ENCODE data around the gene ANKRD42. TPM values are rescaled to one million over a fixed set of nuclear protein-coding genes. Genes with fewer than 3 reads are reported as not detected.

Gene ANKRD42
- total RNA-seq, 2 donors from 2014 or later, result 8.0 to 8.2 TPM

GRCh38 chr11:83284501-83285150 lies 91.1 kb downstream of the ANKRD42 start:
- Histone ChIP-seq H3K27me3 (no peaks in the 10 kb centered on the region), H3K4me3 (peak overlapping the region; percentile 68), H3K9ac (ENCODE audit: low read depth in 2 of 2, low read length in 2 of 2) (peak overlapping the region in 1 of 2 donors; percentile 97), H3K27ac (peak overlapping the region; percentile 95), H3K4me1 (no peaks in the 10 kb centered on the region), H3K9me3 (no peaks in the 10 kb centered on the region), H3K36me3 (no peaks in the 10 kb centered on the region)
- no peak for TF ChIP-seq CTCF (IDR thresholded peaks at IDR 0.05)
- intact Hi-C loops (cut with DNase I), result loop anchor here (10.0 kb wide), 1 partner anchor 190 kb away; no protein-coding TSS in a partner anchor
- no peak for DNase-seq

GRCh38 chr11:83285151-83285770 lies 91.7 kb downstream of the ANKRD42 start:
- no peaks in the 10 kb centered on the region for H3K27me3 ChIP-seq
- H3K9me3 ChIP-seq, result no peaks in the 10 kb centered on the region
- intact Hi-C loops (cut with DNase I), result loop anchor here (10.0 kb wide), 1 partner anchor 190 kb away; no protein-coding TSS in a partner anchor
- peak overlapping the region; percentile 82 to 97 for H3K9ac ChIP-seq (ENCODE audit: low read depth in 2 of 2, low read length in 2 of 2)
- no peaks in the 10 kb centered on the region for H3K4me1 ChIP-seq
- TF ChIP-seq CTCF (IDR thresholded peaks at IDR 0.05), result no peak
- no peak for DNase-seq
- H3K27ac ChIP-seq, result peak overlapping the region; percentile 95
- peak overlapping the region; percentile 68 for H3K4me3 ChIP-seq
- no peaks in the 10 kb centered on the region for H3K36me3 ChIP-seq

GRCh38 chr11:83285771-83286528 lies 92.4 kb downstream of the ANKRD42 start, which contains the start of gene CCDC90B:
Gene CCDC90B (minus strand): TSS chr11:83286367. CDS start chr11:83285972, 395 bp downstream.
- no peak for TF ChIP-seq CTCF (IDR thresholded peaks at IDR 0.05)
- Histone ChIP-seq H3K27me3 (no peaks in the 10 kb centered on the region), H3K4me3 (peak within 1 kb of the TSS; percentile 68), H3K36me3 (no peaks in the 10 kb centered on the region), H3K9ac (ENCODE audit: low read depth in 2 of 2, low read length in 2 of 2) (peak within 1 kb of the TSS; percentile 82 to 97), H3K4me1 (no peaks in the 10 kb centered on the region), H3K9me3 (no peaks in the 10 kb centered on the region), H3K27ac (peak within 1 kb of the TSS; percentile 95)
- DNase-seq, result peak; percentile 96
- intact Hi-C loops (cut with DNase I), result loop anchor here (10.0 kb wide), 1 partner anchor 191 kb away; no protein-coding TSS in a partner anchor

GRCh38 chr11:83287631-83288030 lies 94.1 kb downstream of the ANKRD42 start:
- Histone ChIP-seq H3K36me3 (no peaks in the 10 kb centered on the region), H3K9me3 (no peaks in the 10 kb centered on the region), H3K4me3 (no peak overlapping the region), H3K9ac (ENCODE audit: low read depth in 2 of 2, low read length in 2 of 2) (no peak overlapping the region), H3K27ac (no peak overlapping the region), H3K27me3 (no peaks in the 10 kb centered on the region), H3K4me1 (no peaks in the 10 kb centered on the region)
- intact Hi-C loops (cut with DNase I), result loop anchor here (10.0 kb wide), 1 partner anchor 193 kb away; no protein-coding TSS in a partner anchor
- DNase-seq, result no peak
- TF ChIP-seq CTCF (IDR thresholded peaks at IDR 0.05), result no peak

- Histone ChIP-seq H3K27me3 (no peaks in the 10 kb centered on the region), H3K36me3 (no peaks in the 10 kb centered on the region), H3K4me3 (no peak overlapping the region), H3K4me1 (no peaks in the 10 kb centered on the region), H3K9ac (ENCODE audit: low read depth in 2 of 2, low read length in 2 of 2) (no peak overlapping the region), H3K9me3 (no peaks in the 10 kb centered on the region), H3K27ac (no peak overlapping the region)
- peak; percentile 22 for DNase-seq
- peak; percentile 46 for TF ChIP-seq CTCF (IDR thresholded peaks at IDR 0.05)
- intact Hi-C loops (cut with DNase I), result loop anchor here (10.0 kb wide), 2 partner anchors 432 to 522 kb away; no protein-coding TSS in a partner anchor
Measured at GRCh38 chr11:83292709-83293456, 99.4 kb downstream of the ANKRD42 start.

Measured in colonic mucosa (tissue), 4 donors.